Cardiac muscle cell (in vitro differentiated cells and primary cell): Measurements from ENCODE around the gene DSCAML1. TPM values are rescaled to one million over a fixed set of nuclear protein-coding genes. Genes with fewer than 3 reads are reported as not detected.

Experiments used
- DNase-seq, 2 donors: peaks; one replicate each; pipeline versions ENCODE4 v3.0.0 to v3.0.0-alpha.2; 2010 to 2017; ENCODE audit warnings: low read depth in 1 of 2, low spot score in 1 of 2
- H3K27ac ChIP-seq: fragments of 200-600 bp; sonication (generic); 2 replicates; pipeline ENCODE4 v1.5.1; 2016
- H3K27me3 ChIP-seq: fragments of 200-600 bp; sonication (generic); 2 replicates; pipeline ENCODE4 v1.6.0; 2016; ENCODE audit warnings: control low read depth
- H3K36me3 ChIP-seq: fragments of 200-600 bp; sonication (generic); 2 replicates; pipeline ENCODE4 v1.5.1; 2016; ENCODE audit warnings: control low read depth
- H3K4me1 ChIP-seq: fragments of 200-600 bp; sonication (generic); 2 replicates; pipeline ENCODE4 v1.8.1; 2017; ENCODE audit warnings: low read depth, mild to moderate bottlenecking, mixed run types
- H3K4me3 ChIP-seq: fragments of 200-600 bp; sonication (generic); 2 replicates; pipeline ENCODE4 v1.5.1; 2016; ENCODE audit warnings: mild to moderate bottlenecking
- H3K9me3 ChIP-seq: fragments of 200-600 bp; sonication (generic); 2 replicates; pipeline ENCODE4 v1.5.1; 2017; ENCODE audit warnings: low read depth, mild to moderate bottlenecking, control low read depth
- polyA plus RNA-seq: library from polyadenylated mRNA; unstranded; fragments of >200 nt; fragmentation: Nextera tagmentation; extraction: Ambion mirVana; gene quantifications from 2 replicates; pipeline ENCODE4 v1.2.1, GENCODE V29; 2016
- total RNA-seq: library from RNA; depleted of rRNA; stranded (reverse); fragments of >200 nt; gene quantifications from 2 replicates; pipeline ENCODE4 v1.2.3, GENCODE V29; 2016
- TF ChIP-seq, protein P1 (sequence below): IDR thresholded peaks from 2 replicates; pipeline ENCODE4 v1.5.1; 2012; ENCODE audit warnings: low read depth, mild to moderate bottlenecking, low read length

The DSCAML1 gene
- total and polyA plus RNA-seq, 2 experiments from 2014 or later, result 1.8 TPM; not detected in 1

DNA sequence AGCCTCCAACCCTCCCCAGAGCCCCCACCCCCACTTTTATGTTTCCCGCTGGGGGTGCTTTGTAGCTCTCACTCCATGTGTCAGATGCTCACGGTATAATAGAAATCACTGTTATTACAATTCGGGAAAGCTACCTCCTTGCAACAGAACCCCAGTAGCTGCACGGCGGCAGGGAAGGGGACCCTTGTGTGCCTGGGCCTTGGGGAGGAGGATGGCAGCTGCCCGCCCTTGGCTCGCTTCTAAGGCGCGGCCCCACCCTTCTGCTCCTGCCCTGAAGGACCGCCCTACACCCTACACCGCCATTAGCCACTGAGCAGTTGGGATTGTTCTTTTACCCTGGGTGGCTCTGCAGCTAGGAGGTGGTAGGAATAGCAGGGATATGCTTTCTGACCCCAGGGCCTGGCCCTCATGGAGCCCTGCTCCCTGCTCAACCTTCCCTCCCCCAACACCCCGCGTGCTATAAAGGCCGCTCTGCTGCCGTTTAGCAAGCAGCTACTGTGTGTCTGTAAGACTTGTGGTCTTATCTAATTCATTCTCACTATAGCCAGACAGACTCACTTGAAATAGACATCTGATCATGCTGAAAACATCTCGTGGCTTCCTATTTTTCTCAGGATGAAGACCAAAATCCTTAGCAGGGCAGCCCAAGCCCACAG is 249.7 kb downstream of the DSCAML1 start:
- Histone ChIP-seq H3K4me1 (no peaks in the 10 kb centered on the region), H3K27ac (no peak overlapping the region), H3K9me3 (no peaks in the 10 kb centered on the region), H3K4me3 (no peak overlapping the region), H3K36me3 (no peaks in the 10 kb centered on the region), H3K27me3 (peaks cover 3% of the 10 kb centered on the region)
- TF ChIP-seq, protein P1, sequence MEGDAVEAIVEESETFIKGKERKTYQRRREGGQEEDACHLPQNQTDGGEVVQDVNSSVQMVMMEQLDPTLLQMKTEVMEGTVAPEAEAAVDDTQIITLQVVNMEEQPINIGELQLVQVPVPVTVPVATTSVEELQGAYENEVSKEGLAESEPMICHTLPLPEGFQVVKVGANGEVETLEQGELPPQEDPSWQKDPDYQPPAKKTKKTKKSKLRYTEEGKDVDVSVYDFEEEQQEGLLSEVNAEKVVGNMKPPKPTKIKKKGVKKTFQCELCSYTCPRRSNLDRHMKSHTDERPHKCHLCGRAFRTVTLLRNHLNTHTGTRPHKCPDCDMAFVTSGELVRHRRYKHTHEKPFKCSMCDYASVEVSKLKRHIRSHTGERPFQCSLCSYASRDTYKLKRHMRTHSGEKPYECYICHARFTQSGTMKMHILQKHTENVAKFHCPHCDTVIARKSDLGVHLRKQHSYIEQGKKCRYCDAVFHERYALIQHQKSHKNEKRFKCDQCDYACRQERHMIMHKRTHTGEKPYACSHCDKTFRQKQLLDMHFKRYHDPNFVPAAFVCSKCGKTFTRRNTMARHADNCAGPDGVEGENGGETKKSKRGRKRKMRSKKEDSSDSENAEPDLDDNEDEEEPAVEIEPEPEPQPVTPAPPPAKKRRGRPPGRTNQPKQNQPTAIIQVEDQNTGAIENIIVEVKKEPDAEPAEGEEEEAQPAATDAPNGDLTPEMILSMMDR, result no peak
- DNase-seq, result no peak

DNA sequence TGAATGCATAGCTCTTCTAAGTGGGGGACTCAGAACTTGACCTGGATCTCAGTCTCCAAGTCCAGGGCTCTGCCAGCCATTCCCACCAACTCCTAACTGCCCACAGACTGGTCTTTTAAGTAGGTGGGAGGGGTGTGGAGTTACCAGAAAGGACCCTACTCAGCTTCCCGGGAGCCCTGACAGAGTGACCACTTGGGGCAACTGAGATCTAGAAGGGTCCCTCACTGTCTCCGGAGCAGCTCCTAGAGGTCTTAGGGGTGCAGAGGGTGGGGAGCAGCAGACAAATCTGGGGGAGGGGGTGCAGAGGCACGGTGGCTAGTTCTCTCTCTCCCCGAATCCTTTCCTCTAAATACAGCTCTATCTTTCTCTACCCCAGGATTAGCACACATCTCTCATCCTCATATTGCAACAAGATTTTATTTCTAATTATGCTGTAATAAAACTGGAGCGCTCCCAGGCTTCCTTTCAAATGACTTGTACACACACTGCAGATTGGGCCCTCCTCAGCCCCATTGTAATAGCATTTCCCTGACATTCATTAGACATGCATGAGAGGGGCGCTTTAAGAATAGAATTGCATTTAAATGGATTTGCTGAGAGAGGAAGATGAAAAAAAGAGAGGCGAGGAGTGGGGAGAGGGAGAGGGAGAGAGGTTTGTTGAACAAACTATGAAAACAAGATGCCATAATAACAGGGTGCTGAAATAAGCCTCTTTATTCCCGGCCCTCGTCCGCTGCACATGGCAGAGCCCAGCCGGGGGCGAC is 250.4 kb downstream of the DSCAML1 start:
- peaks cover 3% of the 10 kb centered on the region for H3K27me3 ChIP-seq
- H3K27ac ChIP-seq, result no peak overlapping the region
- no peaks in the 10 kb centered on the region for H3K9me3 ChIP-seq
- no peak overlapping the region for H3K4me3 ChIP-seq
- H3K36me3 ChIP-seq, result no peaks in the 10 kb centered on the region
- TF ChIP-seq, protein P1, result no peak
- H3K4me1 ChIP-seq, result no peaks in the 10 kb centered on the region
- DNase-seq, result no peak

DNA sequence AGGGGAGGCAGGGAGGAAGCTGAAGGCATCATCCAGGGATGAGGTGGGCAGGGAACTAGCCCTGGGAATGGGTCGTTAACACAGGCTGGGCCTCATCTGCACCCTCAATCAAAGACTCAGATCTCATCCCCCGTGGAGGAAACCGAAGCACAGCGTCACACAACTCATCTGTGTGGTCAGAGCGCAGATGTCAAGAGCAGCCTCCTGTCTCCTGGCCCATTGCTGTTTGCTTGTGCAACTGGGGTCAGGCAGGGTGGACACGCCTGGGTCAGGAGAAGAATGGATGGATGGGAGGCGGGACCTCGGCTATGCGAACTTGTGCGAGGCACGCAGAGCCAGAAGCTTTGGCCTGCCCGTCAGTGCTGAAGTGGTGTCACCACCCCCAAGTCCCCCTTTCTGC is 251.3 kb downstream of the DSCAML1 start:
- no peak overlapping the region for H3K27ac ChIP-seq
- no peak for DNase-seq
- H3K9me3 ChIP-seq, result no peaks in the 10 kb centered on the region
- no peaks in the 10 kb centered on the region for H3K4me1 ChIP-seq
- TF ChIP-seq, protein P1, result no peak
- H3K36me3 ChIP-seq, result no peaks in the 10 kb centered on the region
- H3K4me3 ChIP-seq, result no peak overlapping the region
- H3K27me3 ChIP-seq, result peaks cover 2% of the 10 kb centered on the region

DNA sequence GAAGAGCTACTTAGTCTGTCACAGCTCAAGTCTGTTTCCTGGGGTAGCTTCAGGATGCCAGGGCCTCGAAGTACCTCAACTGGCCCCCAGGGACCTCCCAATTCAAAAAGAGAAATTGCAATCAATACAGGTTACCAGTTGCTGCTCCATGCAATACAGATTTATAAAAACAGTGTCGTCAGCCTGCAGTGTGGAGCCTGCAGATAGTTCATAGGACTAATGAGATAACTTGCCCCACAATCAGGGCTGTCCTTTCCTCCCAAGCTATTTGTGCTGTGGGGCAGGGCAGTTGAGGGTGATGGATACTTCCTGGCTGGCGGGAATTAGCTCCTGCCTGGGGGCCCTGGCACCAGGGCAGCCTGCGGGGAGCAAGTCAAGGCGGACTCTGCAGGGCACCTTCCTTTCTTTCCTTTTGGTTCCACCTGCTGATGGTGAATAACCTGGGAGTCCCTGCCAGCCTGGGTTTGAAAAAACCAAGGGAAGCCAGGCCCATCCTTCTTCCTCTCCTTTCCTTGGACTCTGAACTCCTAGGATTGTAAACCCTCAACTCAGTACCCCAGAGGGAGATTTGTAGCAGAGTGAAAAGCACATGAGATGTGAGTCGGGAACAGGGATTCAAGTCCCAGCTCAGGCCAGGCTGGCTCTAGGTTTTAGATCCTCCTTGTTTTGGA is 252.8 kb downstream of the DSCAML1 start:
- no peaks in the 10 kb centered on the region for H3K27me3 ChIP-seq
- no peak overlapping the region for H3K27ac ChIP-seq
- no peak overlapping the region for H3K4me3 ChIP-seq
- DNase-seq, result no peak
- H3K4me1 ChIP-seq, result no peaks in the 10 kb centered on the region
- TF ChIP-seq, protein P1, result no peak
- no peaks in the 10 kb centered on the region for H3K36me3 ChIP-seq
- no peaks in the 10 kb centered on the region for H3K9me3 ChIP-seq

DNA sequence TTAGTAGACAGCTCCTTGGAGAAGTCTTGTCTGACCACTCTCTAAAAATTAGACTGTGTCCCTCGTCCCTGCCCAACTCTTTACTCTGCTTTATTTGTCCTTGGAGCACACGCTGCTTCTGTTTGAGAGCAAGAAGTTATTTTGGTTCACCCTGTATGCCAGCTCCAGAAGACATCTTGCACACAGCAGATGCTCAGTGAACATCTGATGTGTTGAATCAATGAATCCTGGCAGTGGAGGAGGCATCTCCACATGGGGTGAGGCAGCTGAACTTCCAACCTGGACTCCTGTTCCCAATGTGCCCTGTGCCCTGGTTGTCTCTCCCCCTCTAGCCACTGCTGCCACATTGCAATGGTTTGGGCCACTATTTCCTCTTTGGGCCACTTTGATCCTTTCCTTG is 255.8 kb downstream of the DSCAML1 start:
- H3K4me3 ChIP-seq, result no peak overlapping the region
- H3K27me3 ChIP-seq, result no peaks in the 10 kb centered on the region
- no peaks in the 10 kb centered on the region for H3K9me3 ChIP-seq
- TF ChIP-seq, protein P1, result no peak
- no peaks in the 10 kb centered on the region for H3K36me3 ChIP-seq
- H3K27ac ChIP-seq, result no peak overlapping the region
- DNase-seq, result no peak
- no peaks in the 10 kb centered on the region for H3K4me1 ChIP-seq
